Fibroblast of gingiva (primary cell): ENCODE measurements around the gene CHDH.

Source experiments
- DNase-seq: peaks from one replicate; pipeline ENCODE4 v3.0.0-alpha.2; 2011; ENCODE audit warnings: low read depth

Gene CHDH

GRCh38 chr3:53788038-53788437, 58.2 kb downstream of the CHDH start:
- DNase-seq, result no peak

GRCh38 chr3:53787016-53787415, 59.2 kb downstream of the CHDH start:
- no peak for DNase-seq

GRCh38 chr3:53780806-53781205, 65.4 kb downstream of the CHDH start:
- no peak for DNase-seq

GRCh38 chr3:53780171-53780570, 66.0 kb downstream of the CHDH start:
- DNase-seq, result no peak

GRCh38 chr3:53778153-53778552, 68.1 kb downstream of the CHDH start:
- DNase-seq, result no peak

- DNase-seq, result no peak
Observed at GRCh38 chr3:53777468-53777867, 68.8 kb downstream of the CHDH start.

GRCh38 chr3:53776494-53777101, 69.6 kb downstream of the CHDH start:
- DNase-seq, result no peak

- DNase-seq, result no peak
Observed at GRCh38 chr3:53775834-53776251, 70.4 kb downstream of the CHDH start.

GRCh38 chr3:53775018-53775417, 71.2 kb downstream of the CHDH start:
- DNase-seq, result no peak

- DNase-seq, result no peak
Observed at GRCh38 chr3:53774414-53774813, 71.8 kb downstream of the CHDH start.

GRCh38 chr3:53773611-53774368, 72.4 kb downstream of the CHDH start:
- peak; percentile 88 for DNase-seq

GRCh38 chr3:53773021-53773436, 73.2 kb downstream of the CHDH start:
- DNase-seq, result peak; percentile 57

- DNase-seq, result no peak
Observed at GRCh38 chr3:53772562-53772961, 73.7 kb downstream of the CHDH start.

GRCh38 chr3:53768478-53769459, 77.5 kb downstream of the CHDH start:
- no peak for DNase-seq

- no peak for DNase-seq
Observed at GRCh38 chr3:53766706-53767105, 79.5 kb downstream of the CHDH start.

- DNase-seq, result no peak
Observed at GRCh38 chr3:53765753-53766152, 80.5 kb downstream of the CHDH start.

- DNase-seq, result no peak
Observed at GRCh38 chr3:53764026-53764775, 82.0 kb downstream of the CHDH start.

GRCh38 chr3:53763353-53763752, 82.9 kb downstream of the CHDH start:
- DNase-seq, result no peak
